ENCODE results near the gene CDK18. TPM values are rescaled to one million over a fixed set of nuclear protein-coding genes. Genes with fewer than 3 reads are reported as not detected.

The CDK18 gene
- total RNA-seq, 2 donors from 2014 or later: 58.1 to 88.7 TPM

DNA sequence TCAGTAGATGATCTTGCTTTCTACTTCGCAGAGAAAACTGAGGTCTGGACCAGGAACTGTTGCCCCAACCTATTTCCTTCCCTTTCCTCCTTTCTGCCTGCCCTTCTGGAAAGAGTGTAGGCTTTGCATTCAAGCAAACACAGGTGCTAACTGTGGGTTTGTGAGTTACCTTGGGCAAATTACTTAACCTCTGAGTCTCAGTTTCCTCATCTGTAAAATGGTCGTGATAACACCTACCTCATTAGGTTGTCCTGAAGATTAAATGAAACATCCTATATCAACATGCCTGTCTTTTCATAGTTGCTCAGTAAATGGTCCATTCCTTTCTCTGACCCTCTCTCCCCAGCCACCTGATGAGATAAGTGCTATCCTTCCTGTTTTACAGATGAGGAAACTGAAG, 39.1 kb upstream of the CDK18 start:
- Histone ChIP-seq H3K36me3 (ENCODE audit: control insufficient read depth, insufficient read depth, low read length) (no peaks in the 10 kb centered on the region), H3K9me3 (ENCODE audit: control insufficient read depth, low read length) (no peaks in the 10 kb centered on the region), H3K4me1 (ENCODE audit: control insufficient read depth, insufficient read depth, low read length) (no peaks in the 10 kb centered on the region), H3K4me3 (ENCODE audit: low read length) (no peak overlapping the region), H3K9ac (ENCODE audit: extremely low read depth, low read length, poor library complexity, severe bottlenecking) (no peak overlapping the region), H3K27ac (ENCODE audit: low read depth, low read length) (no peak overlapping the region), H3K27me3 (ENCODE audit: control insufficient read depth, insufficient read depth, low read length, poor library complexity, severe bottlenecking) (no peaks in the 10 kb centered on the region)
- H3K9me3 Mint-ChIP-seq: no peaks in the 10 kb centered on the region
- no peaks in the 10 kb centered on the region for H3K4me1 Mint-ChIP-seq
- H3K27ac Mint-ChIP-seq: no peak overlapping the region
- 68 to 100% methylated on average over 1 to 2 of the region's 2 CpGs for WGBS, 2 experiments (ENCODE audit: insufficient coverage in 1 of 2, insufficient read length in 1 of 2)
- H3K4me3 Mint-ChIP-seq: no peak overlapping the region
- DNase-seq: no peak
- H3K27me3 Mint-ChIP-seq (ENCODE audit: insufficient read depth): peaks cover 5% of the 10 kb centered on the region
- no peaks in the 10 kb centered on the region for H3K36me3 Mint-ChIP-seq (ENCODE audit: low read depth)
- TF ChIP-seq, protein P1, sequence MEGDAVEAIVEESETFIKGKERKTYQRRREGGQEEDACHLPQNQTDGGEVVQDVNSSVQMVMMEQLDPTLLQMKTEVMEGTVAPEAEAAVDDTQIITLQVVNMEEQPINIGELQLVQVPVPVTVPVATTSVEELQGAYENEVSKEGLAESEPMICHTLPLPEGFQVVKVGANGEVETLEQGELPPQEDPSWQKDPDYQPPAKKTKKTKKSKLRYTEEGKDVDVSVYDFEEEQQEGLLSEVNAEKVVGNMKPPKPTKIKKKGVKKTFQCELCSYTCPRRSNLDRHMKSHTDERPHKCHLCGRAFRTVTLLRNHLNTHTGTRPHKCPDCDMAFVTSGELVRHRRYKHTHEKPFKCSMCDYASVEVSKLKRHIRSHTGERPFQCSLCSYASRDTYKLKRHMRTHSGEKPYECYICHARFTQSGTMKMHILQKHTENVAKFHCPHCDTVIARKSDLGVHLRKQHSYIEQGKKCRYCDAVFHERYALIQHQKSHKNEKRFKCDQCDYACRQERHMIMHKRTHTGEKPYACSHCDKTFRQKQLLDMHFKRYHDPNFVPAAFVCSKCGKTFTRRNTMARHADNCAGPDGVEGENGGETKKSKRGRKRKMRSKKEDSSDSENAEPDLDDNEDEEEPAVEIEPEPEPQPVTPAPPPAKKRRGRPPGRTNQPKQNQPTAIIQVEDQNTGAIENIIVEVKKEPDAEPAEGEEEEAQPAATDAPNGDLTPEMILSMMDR (conservative IDR thresholded peaks at IDR 0.05): no peak

DNA sequence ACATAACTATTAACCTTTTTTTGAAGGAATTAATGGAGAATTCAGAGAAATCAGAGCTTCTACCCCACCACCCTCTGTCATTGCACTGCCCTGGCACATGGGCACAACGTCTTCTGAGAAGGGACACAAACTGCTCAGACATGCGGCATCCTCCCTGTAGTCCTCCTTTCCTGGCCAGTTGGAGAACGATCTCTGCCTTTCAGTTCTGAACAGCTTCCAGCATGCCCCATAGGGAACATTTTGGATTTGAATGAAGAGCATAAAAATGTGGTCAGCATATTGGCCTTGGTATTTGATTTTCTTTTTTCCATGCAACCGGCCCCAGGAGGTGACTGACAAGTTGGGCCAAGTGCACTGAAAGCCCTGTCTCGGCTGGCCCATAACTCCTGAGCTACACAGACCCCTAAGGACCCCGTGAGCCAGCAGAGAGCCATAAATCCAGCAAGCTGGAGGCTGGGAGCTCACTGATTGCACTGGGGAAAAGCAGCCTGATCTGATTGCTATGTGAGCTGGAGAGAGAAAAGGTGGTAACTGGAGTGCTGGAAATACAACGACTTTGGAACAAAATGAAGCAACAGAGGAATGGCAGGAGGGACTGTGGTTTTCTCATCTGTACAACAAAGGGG, 37.8 kb upstream of the CDK18 start:
- no peak for DNase-seq
- no peaks in the 10 kb centered on the region for H3K4me1 Mint-ChIP-seq
- WGBS, 2 experiments (ENCODE audit: insufficient coverage in 1 of 2, insufficient read length in 1 of 2): 69 to 75% methylated on average over 5 to 7 of the region's 7 CpGs
- no peak overlapping the region for H3K27ac Mint-ChIP-seq
- Histone ChIP-seq H3K9me3 (ENCODE audit: control insufficient read depth, low read length) (no peaks in the 10 kb centered on the region), H3K27me3 (ENCODE audit: control insufficient read depth, insufficient read depth, low read length, poor library complexity, severe bottlenecking) (no peaks in the 10 kb centered on the region), H3K4me3 (ENCODE audit: low read length) (no peak overlapping the region), H3K27ac (ENCODE audit: low read depth, low read length) (no peak overlapping the region), H3K36me3 (ENCODE audit: control insufficient read depth, insufficient read depth, low read length) (no peaks in the 10 kb centered on the region), H3K4me1 (ENCODE audit: control insufficient read depth, insufficient read depth, low read length) (no peaks in the 10 kb centered on the region), H3K9ac (ENCODE audit: extremely low read depth, low read length, poor library complexity, severe bottlenecking) (no peak overlapping the region)
- H3K9me3 Mint-ChIP-seq: no peaks in the 10 kb centered on the region
- no peak overlapping the region for H3K4me3 Mint-ChIP-seq
- peaks cover under 1% of the 10 kb centered on the region for H3K27me3 Mint-ChIP-seq (ENCODE audit: insufficient read depth)
- TF ChIP-seq, protein P1 (conservative IDR thresholded peaks at IDR 0.05): no peak
- H3K36me3 Mint-ChIP-seq (ENCODE audit: low read depth): no peaks in the 10 kb centered on the region

DNA sequence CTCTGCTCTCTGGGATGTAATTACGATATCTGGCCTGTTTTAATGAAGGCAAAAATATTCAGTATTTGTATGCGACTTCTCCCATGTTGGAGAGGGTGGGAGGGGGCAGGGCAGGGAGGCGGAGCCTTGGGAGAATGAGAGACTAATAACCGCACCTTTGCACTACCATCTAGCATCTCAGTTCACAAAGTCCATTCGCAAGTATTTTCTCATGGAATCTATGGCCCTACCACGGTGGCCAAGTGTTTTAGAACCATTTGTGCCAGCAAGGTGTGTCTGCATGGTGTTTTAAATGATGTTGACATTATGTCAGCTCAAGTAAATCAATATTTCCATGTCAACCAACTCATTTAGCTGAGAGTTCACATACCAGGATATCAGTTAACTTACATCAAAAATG, 34.3 kb upstream of the CDK18 start:
- 93 to 94% methylated on average over 5 to 6 of the region's 6 CpGs for WGBS, 2 experiments (ENCODE audit: insufficient coverage in 1 of 2, insufficient read length in 1 of 2)
- Mint-ChIP-seq H3K27me3 (ENCODE audit: insufficient read depth) (peaks cover 8% of the 10 kb centered on the region), H3K4me3 (no peak overlapping the region), H3K9me3 (peaks cover 5% of the 10 kb centered on the region), H3K4me1 (no peaks in the 10 kb centered on the region), H3K27ac (no peak overlapping the region), H3K36me3 (ENCODE audit: low read depth) (no peaks in the 10 kb centered on the region)
- no peaks in the 10 kb centered on the region for H3K36me3 ChIP-seq (ENCODE audit: control insufficient read depth, insufficient read depth, low read length)
- H3K9ac ChIP-seq (ENCODE audit: extremely low read depth, low read length, poor library complexity, severe bottlenecking): no peak overlapping the region
- no peak overlapping the region for H3K4me3 ChIP-seq (ENCODE audit: low read length)
- H3K27ac ChIP-seq (ENCODE audit: low read depth, low read length): no peak overlapping the region
- no peak for DNase-seq
- H3K4me1 ChIP-seq (ENCODE audit: control insufficient read depth, insufficient read depth, low read length): no peaks in the 10 kb centered on the region
- TF ChIP-seq, protein P1 (conservative IDR thresholded peaks at IDR 0.05): no peak
- H3K27me3 ChIP-seq (ENCODE audit: control insufficient read depth, insufficient read depth, low read length, poor library complexity, severe bottlenecking): no peaks in the 10 kb centered on the region
- H3K9me3 ChIP-seq (ENCODE audit: control insufficient read depth, low read length): peaks cover 6% of the 10 kb centered on the region
